GM23338 (cell line): ENCODE data around the gene XG.

Experiments used
- CREB1 ChIP-seq: fragments of 250-450 bp; sonication (Bioruptor Pico); IDR thresholded peaks from 2 replicates; pipeline ENCODE4 v1.5.0; 2020; ENCODE audit warnings: low read depth, mild to moderate bottlenecking, moderate library complexity
- EZH2 ChIP-seq: fragments of 200-600 bp; sonication (generic); IDR thresholded peaks from one replicate; pipeline ENCODE4 v1.8.0; 2017; ENCODE audit warnings: antibody characterized with exemption, mild to moderate bottlenecking, low read depth; ENCODE audit not compliant: unreplicated experiment
- EZH2phosphoT487 ChIP-seq: fragments of 200-600 bp; sonication (generic); IDR thresholded peaks from one replicate; pipeline ENCODE4 v1.8.1; 2018; ENCODE audit warnings: antibody characterized with exemption; ENCODE audit not compliant: unreplicated experiment
- JUNB ChIP-seq: IDR thresholded peaks from one replicate; pipeline ENCODE4 v1.6.1; 2016; ENCODE audit warnings: antibody characterized with exemption; ENCODE audit not compliant: unreplicated experiment
- POLR2AphosphoS5 ChIP-seq: IDR thresholded peaks from 2 replicates; pipeline ENCODE4 v1.6.1; 2016; ENCODE audit warnings: antibody characterized with exemption, low read depth
- TF ChIP-seq, protein P1 (sequence below), 2 experiments: fragments of 200-600 bp in 1 of 2; sonication (generic) in 1 of 2; conservative IDR thresholded peaks; 2 replicates each; pipeline versions ENCODE4 v1.5.1 to v1.6.1; 2016 to 2017; ENCODE audit warnings: antibody characterized with exemption in 2 of 2, low read depth in 2 of 2, mild to moderate bottlenecking in 2 of 2, moderate library complexity in 1 of 2
- TF ChIP-seq, protein P2 (sequence below): IDR thresholded peaks from one replicate; pipeline ENCODE4 v1.6.1; 2018; ENCODE audit warnings: antibody characterized with exemption; ENCODE audit not compliant: unreplicated experiment
- TF ChIP-seq, protein P3 (sequence below): IDR thresholded peaks from 2 replicates; pipeline ENCODE4 v1.6.1; 2016; ENCODE audit warnings: antibody characterized with exemption

DNA sequence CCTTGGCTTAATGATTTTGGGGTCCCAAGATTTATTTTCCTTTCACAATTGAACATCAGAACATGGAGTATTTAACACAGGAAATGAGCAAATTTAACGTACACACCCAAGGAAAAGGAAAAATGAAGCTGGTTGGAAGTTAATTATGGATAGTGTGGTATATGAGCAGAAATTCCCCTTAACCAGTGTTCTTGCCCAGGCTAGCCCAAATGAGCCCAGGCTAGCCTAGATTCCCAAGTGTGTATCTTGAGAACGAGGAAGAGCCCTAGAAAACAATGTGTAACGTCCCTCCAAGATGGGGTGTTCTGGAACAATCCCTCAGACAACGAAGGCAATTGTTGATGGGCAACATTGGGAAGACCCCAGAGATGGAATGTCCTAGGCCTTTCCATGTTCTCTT is 33.7 kb downstream of the XG start:
- TF ChIP-seq, protein P1, sequence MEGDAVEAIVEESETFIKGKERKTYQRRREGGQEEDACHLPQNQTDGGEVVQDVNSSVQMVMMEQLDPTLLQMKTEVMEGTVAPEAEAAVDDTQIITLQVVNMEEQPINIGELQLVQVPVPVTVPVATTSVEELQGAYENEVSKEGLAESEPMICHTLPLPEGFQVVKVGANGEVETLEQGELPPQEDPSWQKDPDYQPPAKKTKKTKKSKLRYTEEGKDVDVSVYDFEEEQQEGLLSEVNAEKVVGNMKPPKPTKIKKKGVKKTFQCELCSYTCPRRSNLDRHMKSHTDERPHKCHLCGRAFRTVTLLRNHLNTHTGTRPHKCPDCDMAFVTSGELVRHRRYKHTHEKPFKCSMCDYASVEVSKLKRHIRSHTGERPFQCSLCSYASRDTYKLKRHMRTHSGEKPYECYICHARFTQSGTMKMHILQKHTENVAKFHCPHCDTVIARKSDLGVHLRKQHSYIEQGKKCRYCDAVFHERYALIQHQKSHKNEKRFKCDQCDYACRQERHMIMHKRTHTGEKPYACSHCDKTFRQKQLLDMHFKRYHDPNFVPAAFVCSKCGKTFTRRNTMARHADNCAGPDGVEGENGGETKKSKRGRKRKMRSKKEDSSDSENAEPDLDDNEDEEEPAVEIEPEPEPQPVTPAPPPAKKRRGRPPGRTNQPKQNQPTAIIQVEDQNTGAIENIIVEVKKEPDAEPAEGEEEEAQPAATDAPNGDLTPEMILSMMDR (conservative IDR thresholded peaks at IDR 0.05; ENCODE audit: low read depth in 2 of 2) = no peak
- TF ChIP-seq POLR2AphosphoS5 = no peak
- TF ChIP-seq EZH2 = no peak
- TF ChIP-seq, protein P2, sequence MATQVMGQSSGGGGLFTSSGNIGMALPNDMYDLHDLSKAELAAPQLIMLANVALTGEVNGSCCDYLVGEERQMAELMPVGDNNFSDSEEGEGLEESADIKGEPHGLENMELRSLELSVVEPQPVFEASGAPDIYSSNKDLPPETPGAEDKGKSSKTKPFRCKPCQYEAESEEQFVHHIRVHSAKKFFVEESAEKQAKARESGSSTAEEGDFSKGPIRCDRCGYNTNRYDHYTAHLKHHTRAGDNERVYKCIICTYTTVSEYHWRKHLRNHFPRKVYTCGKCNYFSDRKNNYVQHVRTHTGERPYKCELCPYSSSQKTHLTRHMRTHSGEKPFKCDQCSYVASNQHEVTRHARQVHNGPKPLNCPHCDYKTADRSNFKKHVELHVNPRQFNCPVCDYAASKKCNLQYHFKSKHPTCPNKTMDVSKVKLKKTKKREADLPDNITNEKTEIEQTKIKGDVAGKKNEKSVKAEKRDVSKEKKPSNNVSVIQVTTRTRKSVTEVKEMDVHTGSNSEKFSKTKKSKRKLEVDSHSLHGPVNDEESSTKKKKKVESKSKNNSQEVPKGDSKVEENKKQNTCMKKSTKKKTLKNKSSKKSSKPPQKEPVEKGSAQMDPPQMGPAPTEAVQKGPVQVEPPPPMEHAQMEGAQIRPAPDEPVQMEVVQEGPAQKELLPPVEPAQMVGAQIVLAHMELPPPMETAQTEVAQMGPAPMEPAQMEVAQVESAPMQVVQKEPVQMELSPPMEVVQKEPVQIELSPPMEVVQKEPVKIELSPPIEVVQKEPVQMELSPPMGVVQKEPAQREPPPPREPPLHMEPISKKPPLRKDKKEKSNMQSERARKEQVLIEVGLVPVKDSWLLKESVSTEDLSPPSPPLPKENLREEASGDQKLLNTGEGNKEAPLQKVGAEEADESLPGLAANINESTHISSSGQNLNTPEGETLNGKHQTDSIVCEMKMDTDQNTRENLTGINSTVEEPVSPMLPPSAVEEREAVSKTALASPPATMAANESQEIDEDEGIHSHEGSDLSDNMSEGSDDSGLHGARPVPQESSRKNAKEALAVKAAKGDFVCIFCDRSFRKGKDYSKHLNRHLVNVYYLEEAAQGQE = no peak
- no peak for TF ChIP-seq CREB1
- no peak for TF ChIP-seq EZH2phosphoT487
- TF ChIP-seq, protein P3, sequence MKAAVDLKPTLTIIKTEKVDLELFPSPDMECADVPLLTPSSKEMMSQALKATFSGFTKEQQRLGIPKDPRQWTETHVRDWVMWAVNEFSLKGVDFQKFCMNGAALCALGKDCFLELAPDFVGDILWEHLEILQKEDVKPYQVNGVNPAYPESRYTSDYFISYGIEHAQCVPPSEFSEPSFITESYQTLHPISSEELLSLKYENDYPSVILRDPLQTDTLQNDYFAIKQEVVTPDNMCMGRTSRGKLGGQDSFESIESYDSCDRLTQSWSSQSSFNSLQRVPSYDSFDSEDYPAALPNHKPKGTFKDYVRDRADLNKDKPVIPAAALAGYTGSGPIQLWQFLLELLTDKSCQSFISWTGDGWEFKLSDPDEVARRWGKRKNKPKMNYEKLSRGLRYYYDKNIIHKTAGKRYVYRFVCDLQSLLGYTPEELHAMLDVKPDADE = no peak
- no peak for TF ChIP-seq JUNB
